Choroid plexus epithelial cell (primary cell): ENCODE results near the gene ZAR1L.

Experiments used
- DNase-seq: peaks from one replicate; pipeline ENCODE4 v3.0.0-alpha.2; 2010; ENCODE audit warnings: low read depth
- H3K4me3 ChIP-seq: 2 replicates; pipeline ENCODE4 v1.5.1; 2011; ENCODE audit warnings: low read depth, mild to moderate bottlenecking, control low read depth, low read length, moderate library complexity
- CTCF ChIP-seq: conservative IDR thresholded peaks from 2 replicates; pipeline ENCODE4 v1.5.1; 2011; ENCODE audit warnings: low read depth, mild to moderate bottlenecking, control low read depth, inconsistent platforms, low read length, moderate library complexity

ZAR1L gene

GRCh38 chr13:32282096-32282711 lies 33.0 kb downstream of the ZAR1L start:
- TF ChIP-seq CTCF, result no peak
- no peak overlapping the region for H3K4me3 ChIP-seq
- DNase-seq, result no peak

- no peak for TF ChIP-seq CTCF
- DNase-seq, result no peak
- H3K4me3 ChIP-seq, result no peak overlapping the region
These were observed 34.1 kb downstream of the ZAR1L start for GRCh38 chr13:32281096-32281495.

GRCh38 chr13:32278426-32278825 lies 36.7 kb downstream of the ZAR1L start:
- no peak overlapping the region for H3K4me3 ChIP-seq
- peak; percentile 59 for DNase-seq
- no peak for TF ChIP-seq CTCF

GRCh38 chr13:32277839-32278238 lies 37.3 kb downstream of the ZAR1L start:
- no peak for DNase-seq
- H3K4me3 ChIP-seq, result no peak overlapping the region
- TF ChIP-seq CTCF, result no peak

- peak; percentile 33 for DNase-seq
- no peak overlapping the region for H3K4me3 ChIP-seq
- TF ChIP-seq CTCF, result no peak
These were observed 43.0 kb downstream of the ZAR1L start for GRCh38 chr13:32272021-32272683.

- H3K4me3 ChIP-seq, result no peak overlapping the region
- TF ChIP-seq CTCF, result peak; percentile 72
- peak; percentile 36 for DNase-seq
These were observed 47.2 kb downstream of the ZAR1L start for GRCh38 chr13:32267836-32268439.
